Adipocyte (in vitro differentiated cells): ENCODE results near the gene CLHC1.
"Not testable (repeated sequence)": the region's sequence is repeated elsewhere in the genome, so short reads cannot be mapped to it uniquely, and the experiment has no call there.

Experiments
- DNase-seq: peaks from one replicate; pipeline ENCODE4 v3.0.0-alpha.2; 2015; ENCODE audit warnings: low read depth
- H3K27me3 ChIP-seq: replicated peaks from 2 replicates; pipeline ENCODE4 v1.7.0; 2013; ENCODE audit warnings: mild to moderate bottlenecking, low read length, moderate library complexity; ENCODE audit not compliant: control insufficient read depth, insufficient read depth
- H3K36me3 ChIP-seq: 2 replicates; pipeline ENCODE4 v1.7.0; 2013; ENCODE audit warnings: low read length, mild to moderate bottlenecking, moderate library complexity; ENCODE audit not compliant: control insufficient read depth, insufficient read depth, severe bottlenecking
- H3K4me1 ChIP-seq: 2 replicates; pipeline ENCODE4 v1.7.0; 2013; ENCODE audit warnings: mild to moderate bottlenecking, low read length, moderate library complexity; ENCODE audit not compliant: control insufficient read depth, insufficient read depth
- H3K4me3 ChIP-seq: 2 replicates; pipeline ENCODE4 v1.7.0; 2013; ENCODE audit warnings: mild to moderate bottlenecking, low read length, moderate library complexity
- H3K9ac ChIP-seq: 2 replicates; pipeline ENCODE4 v1.7.0; 2013; ENCODE audit warnings: mild to moderate bottlenecking, low read length, moderate library complexity
- H3K9me3 ChIP-seq: 2 replicates; pipeline ENCODE4 v1.7.0; 2013; ENCODE audit warnings: mild to moderate bottlenecking, low read length, moderate library complexity; ENCODE audit not compliant: control insufficient read depth

Gene CLHC1

GRCh38 chr2:55232084-55232862 lies at the start of gene CLHC1, which contains the start of gene RPS27A:
CLHC1 (minus strand) TSS chr2:55232293; CDS start chr2:55222411, 9,882 bp downstream.
RPS27A (plus strand) TSS chr2:55232688; CDS start chr2:55232825, 137 bp downstream.
- H3K9me3 ChIP-seq, result no peaks in the 10 kb centered on the region
- peaks cover 35% of the 10 kb centered on the region for H3K36me3 ChIP-seq
- peaks cover 25% of the 10 kb centered on the region for H3K4me1 ChIP-seq
- peak within 1 kb of the TSS; percentile 100 for H3K9ac ChIP-seq
- H3K4me3 ChIP-seq, result peak within 1 kb of the TSS; percentile 100
- no peaks in the 10 kb centered on the region for H3K27me3 ChIP-seq
- DNase-seq, result peak; percentile 97

GRCh38 chr2:55280851-55281546 lies 48.9 kb upstream of the CLHC1 start:
- not testable (repeated sequence) for H3K9me3 ChIP-seq, H3K9ac ChIP-seq, DNase-seq, H3K27me3 ChIP-seq, H3K36me3 ChIP-seq, H3K4me3 ChIP-seq
- peaks cover 12% of the 10 kb centered on the region for H3K4me1 ChIP-seq

DNA sequence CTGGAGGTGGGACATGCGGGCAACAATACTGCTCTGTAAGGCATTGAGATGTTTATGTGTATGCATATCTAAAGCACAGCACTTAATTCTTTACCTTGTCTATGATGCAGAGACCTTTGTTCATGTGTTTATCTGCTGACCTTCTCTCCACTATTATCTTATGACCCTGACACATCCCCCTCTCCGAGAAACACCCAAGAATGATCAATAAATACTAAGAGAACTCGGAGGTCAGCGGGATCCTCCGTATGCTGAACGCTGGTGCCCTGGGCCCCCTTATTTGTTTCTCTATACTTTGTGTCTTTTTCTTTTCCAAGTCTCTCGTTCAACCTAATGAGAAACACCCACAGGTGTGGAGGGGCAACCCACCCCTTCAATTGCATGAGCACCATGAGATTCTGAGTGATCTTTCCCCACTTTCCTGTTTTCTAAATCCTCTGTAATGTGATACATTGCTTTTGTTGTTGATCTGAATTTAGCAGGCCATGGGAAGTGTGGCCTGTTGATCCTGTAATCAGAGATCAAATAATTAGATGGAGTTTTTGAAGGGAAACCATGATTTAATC lies 47.8 kb upstream of the CLHC1 start:
- not testable (repeated sequence) for H3K27me3 ChIP-seq, H3K4me3 ChIP-seq, DNase-seq, H3K9ac ChIP-seq, H3K36me3 ChIP-seq, H3K9me3 ChIP-seq
- H3K4me1 ChIP-seq, result peaks cover 12% of the 10 kb centered on the region

GRCh38 chr2:55279214-55279835 lies 47.2 kb upstream of the CLHC1 start:
- peaks cover 12% of the 10 kb centered on the region for H3K4me1 ChIP-seq
- DNase-seq, H3K36me3 ChIP-seq, H3K4me3 ChIP-seq, H3K27me3 ChIP-seq, H3K9ac ChIP-seq, H3K9me3 ChIP-seq: not testable (repeated sequence)

DNA sequence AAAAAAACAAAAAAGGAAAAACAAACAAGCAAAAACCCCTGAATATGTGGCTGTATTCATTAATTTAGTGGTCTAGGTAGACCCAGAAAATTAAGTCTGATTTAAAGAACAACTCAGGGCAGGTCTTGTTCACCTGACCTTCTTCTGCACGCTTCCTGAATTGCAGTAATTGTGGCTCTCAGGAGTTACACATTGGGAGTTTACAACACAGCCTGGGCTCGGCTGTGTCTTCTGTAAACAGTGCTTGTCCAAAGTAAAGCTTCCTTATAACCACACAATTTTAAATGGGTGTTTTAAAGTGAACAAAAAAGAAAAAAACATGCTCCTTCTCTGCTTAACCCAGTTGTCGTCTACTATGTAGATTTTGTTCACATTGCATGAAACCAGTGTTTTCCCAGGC lies 45.2 kb upstream of the CLHC1 start:
- DNase-seq, result no peak
- no peaks in the 10 kb centered on the region for H3K36me3 ChIP-seq
- H3K9ac ChIP-seq, result no peak overlapping the region
- H3K9me3 ChIP-seq, result no peaks in the 10 kb centered on the region
- H3K4me3 ChIP-seq, result no peak overlapping the region
- H3K4me1 ChIP-seq, result no peaks in the 10 kb centered on the region
- no peaks in the 10 kb centered on the region for H3K27me3 ChIP-seq

- not testable (repeated sequence) for H3K4me3 ChIP-seq, H3K9me3 ChIP-seq, H3K4me1 ChIP-seq, H3K36me3 ChIP-seq, H3K9ac ChIP-seq, DNase-seq, H3K27me3 ChIP-seq
Observed at GRCh38 chr2:55274346-55274745, 42.3 kb upstream of the CLHC1 start.

DNA sequence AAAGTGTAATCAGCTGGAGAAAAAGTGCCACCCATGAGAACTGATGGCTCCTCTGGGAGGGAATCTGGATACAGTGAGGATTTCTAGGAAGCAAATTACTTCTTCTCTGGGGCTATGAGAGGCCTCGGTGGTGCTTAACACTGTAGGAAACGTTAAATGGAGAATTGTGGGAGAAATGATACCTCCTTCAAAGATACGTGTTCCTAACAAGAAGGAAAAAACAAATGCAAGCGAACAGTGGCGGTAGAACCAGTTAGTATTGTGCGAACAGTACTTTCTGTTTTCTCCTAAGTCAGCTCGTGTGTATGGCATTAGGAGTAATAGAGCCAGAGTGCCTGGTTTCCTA lies 37.5 kb upstream of the CLHC1 start:
- peaks cover 13% of the 10 kb centered on the region for H3K4me1 ChIP-seq
- peaks cover 15% of the 10 kb centered on the region for H3K36me3 ChIP-seq
- peak; percentile 20 for DNase-seq
- peak overlapping the region; percentile 100 for H3K4me3 ChIP-seq
- peak overlapping the region; percentile 99 for H3K9ac ChIP-seq
- no peaks in the 10 kb centered on the region for H3K27me3 ChIP-seq
- H3K9me3 ChIP-seq, result no peaks in the 10 kb centered on the region

DNA sequence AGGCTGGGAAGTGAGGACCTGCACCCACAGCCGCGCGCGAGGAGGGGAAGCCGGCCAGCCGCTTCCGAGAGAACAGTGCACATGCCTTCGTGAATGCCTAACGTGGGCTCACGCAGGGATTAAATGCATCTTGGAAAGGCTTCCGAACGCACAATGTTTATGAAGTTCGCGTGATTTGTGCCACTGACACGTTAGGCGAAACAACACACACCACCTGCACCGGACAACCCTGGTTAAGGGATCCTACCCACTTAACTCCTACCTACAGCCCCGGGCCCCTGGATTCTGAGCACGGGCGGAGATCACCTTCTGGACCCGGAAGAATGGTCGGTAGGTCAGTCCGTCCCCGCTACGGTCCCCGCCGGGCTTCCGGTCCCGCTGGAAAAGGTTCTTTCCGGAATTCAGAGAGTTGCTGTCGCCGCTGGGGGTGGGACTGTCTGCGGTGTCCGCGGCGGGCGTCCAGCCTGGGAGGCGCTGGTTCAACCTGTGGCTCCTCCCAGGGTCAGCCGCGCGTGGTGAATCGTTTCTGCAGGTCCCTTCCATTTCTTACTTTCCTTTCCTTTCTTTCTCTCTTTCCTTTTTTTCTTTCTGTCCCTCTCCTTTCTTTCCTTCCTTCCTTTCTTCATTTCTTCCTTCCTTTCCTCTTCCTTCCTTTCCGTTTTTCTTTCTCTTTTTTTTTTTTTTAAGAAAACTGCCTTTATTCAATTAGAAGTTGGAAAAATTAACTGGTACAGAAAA lies 37.0 kb upstream of the CLHC1 start, which contains the start of gene MTIF2:
Gene MTIF2, minus strand, starts transcription at position 325 of the 738 bp plus-strand sequence. CDS start 5,373 bp downstream, outside the sequence.
- Histone ChIP-seq H3K27me3 (no peaks in the 10 kb centered on the region), H3K36me3 (peaks cover 19% of the 10 kb centered on the region), H3K4me3 (peak within 1 kb of the TSS; percentile 100), H3K4me1 (peaks cover 13% of the 10 kb centered on the region), H3K9me3 (no peaks in the 10 kb centered on the region), H3K9ac (peak within 1 kb of the TSS; percentile 99)
- peak; percentile 97 for DNase-seq

- H3K27me3 ChIP-seq, result no peaks in the 10 kb centered on the region
- DNase-seq, result no peak
Observed at GRCh38 chr2:55268288-55268906, 36.3 kb upstream of the CLHC1 start.

DNA sequence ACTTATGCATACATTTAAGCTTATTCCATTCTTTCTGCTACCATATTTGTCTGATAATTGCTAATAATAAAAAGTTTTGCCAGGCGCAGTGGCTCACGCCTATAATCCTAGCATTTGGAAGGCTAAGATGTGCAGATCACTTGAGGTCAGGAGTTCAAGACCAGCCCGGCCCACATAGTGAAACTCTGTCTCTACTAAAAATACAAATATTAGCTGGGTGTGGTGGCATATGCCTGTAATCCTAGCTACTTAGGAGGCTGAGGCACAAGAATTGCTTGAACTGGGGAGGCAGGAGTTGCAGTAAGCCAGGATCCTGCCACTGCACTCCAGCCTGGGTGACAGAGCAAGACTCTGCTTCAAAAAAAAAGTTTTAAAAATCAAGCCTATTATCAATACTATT lies 27.5 kb upstream of the CLHC1 start:
- H3K4me1 ChIP-seq, H3K4me3 ChIP-seq, DNase-seq, H3K27me3 ChIP-seq, H3K9me3 ChIP-seq, H3K9ac ChIP-seq: not testable (repeated sequence)
- H3K36me3 ChIP-seq, result peaks cover 71% of the 10 kb centered on the region

More at GRCh38 chr2:55268288-55268906, 36.3 kb upstream of the CLHC1 start:
- Histone ChIP-seq H3K4me1 (peaks cover 13% of the 10 kb centered on the region), H3K36me3 (peaks cover 25% of the 10 kb centered on the region), H3K9me3 (no peaks in the 10 kb centered on the region), H3K9ac (peak overlapping the region; percentile 99), H3K4me3 (peak overlapping the region; percentile 100)
